Fibroblast of skin of right quadriceps (primary cell): ENCODE data around the gene PRR3.

Experiments
- DNase-seq: peaks from one replicate; pipeline ENCODE4 v3.0.0-alpha.2; 2013

PRR3 gene

DNA sequence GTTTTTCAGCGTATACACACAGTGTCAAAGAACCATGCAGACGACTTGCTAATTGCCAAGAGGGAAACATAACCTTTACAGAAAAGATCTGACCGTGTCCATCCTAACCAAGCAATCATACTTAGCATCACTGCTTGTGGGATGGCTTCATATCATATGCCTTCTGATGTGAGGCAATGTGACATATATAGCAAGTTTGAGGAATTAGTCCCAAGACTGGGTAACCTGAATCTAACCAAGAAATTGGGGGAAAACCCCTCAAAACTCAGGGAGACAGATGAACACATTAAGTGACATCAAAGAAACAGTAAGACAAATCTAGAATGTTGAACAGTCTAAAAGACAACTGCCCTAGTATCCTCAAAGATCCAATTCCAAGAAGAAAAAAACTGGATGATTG lies 19.2 kb upstream of the PRR3 start:
- no peak for DNase-seq

DNA sequence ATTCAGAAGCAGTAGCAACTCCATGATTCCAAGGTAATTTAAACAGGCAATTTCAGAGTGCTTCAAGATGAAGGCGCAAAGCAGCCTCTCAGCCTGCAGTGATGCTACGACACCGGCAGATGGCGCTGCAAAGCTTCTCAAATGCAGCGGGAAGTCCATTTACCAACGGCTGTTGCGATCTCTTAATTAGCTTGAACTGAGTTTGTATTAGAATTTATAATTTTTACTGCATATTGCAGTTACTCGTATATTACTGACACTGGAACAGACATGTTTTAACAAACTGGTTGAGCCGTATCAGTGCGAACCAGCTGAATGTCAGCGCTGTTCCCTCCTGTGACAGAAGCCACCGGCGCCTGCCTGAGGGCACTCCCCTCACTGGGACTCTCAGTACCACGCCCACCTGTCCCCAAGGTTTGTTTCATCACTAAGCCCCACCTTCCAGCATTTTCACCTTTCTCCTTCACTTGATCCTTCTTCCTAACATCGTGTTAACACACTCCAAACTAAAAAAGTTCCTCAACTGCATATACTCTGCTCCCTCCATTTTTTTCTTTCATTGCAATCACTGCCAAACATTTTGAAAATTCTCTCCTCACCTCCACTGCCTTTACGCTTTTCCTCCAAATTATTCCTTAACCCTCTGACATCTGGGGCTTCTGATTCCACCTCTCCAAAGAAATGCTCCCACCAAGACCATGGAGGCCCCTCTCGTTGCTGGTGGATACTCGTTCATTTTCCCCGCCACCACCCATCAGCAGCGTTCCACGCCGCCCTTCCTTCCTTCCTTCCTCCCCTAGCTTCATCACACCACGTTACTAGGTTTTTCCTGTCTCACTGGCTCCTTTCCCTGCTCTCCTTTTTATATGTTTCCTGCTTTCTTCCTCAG lies 15.3 kb upstream of the PRR3 start:
- peak; percentile 74 for DNase-seq

DNA sequence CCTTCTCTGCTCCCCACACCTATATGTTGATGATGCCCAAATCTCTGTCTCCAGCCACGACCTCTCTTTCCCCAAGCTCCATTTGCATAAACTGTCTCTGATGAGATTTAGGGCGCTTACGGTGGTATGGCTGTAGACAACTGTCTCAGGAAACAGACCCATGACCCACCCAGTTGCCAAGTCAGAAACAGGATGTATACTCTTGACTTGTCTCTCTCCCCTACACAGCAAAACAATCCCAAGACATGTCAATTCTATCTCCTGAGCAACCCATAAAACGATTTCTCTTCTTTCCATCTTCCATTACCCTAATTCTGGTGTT lies 14.7 kb upstream of the PRR3 start:
- DNase-seq = no peak

DNA sequence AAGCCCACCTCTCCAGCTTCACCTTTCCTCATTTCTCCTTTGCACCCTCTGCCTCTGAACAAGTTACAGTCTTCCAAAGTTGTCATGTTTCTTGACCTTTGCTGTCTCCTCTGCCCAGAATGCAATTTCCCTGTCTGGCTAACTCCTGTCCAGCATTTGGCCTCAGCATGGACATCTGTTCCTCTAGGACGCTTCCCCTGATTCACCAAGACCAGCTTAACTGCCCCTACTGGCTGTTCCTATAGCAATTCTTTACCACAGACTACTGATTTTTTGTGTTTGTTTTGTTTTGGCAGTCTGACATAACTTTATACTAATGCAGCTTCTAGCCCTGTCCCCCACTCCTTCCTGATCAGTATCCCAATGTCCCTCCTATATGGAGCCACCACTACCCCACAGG lies 14.2 kb upstream of the PRR3 start:
- no peak for DNase-seq

DNA sequence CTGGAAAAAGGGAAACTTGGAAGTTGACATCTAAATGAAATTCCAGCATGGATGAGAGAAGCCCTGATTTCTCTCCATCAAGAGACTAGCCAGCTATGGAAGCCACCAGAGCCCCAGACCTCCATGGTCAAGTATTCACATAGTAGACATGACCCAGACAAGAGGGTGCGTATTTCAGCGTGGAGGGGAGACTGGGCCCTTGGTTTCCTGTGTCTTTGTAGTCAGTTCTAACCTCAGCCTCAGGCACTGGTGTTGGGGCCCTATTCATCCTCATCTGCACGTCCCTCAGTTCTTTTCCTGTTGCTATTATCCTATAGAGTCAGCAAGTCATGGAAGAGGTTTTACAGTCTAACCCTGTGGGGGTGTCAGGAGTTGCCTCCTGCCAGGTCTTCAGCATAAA lies 13.3 kb upstream of the PRR3 start:
- no peak for DNase-seq

DNA sequence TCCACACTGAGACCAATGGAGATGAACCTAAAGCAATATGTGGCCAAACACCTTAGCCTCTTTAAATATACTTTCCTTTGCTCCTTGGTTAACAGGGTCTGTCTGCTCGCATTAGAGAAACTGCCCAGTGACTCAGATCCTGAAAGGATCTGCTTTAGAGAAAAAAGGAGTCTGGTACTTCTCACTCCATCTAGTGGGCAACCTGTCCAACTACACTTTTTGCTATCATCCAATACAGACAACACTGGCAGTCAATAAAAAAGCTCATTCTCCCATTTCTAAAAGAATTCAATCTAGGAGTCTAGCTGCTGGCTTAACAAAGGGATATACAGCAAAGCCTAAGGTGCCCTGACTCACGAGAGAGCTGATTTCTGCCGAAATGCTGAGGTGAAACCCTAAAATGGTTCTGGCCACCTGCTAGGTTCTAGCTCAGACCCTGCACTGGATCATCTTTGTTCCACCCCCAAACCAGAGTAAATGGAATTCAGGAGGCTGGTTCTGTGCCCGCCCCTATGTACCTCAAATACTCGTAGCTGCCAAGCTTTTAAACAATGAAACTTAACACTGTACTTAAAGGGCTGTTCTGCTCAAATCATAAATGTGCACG lies 12.3 kb upstream of the PRR3 start:
- peak; percentile 68 for DNase-seq

DNA sequence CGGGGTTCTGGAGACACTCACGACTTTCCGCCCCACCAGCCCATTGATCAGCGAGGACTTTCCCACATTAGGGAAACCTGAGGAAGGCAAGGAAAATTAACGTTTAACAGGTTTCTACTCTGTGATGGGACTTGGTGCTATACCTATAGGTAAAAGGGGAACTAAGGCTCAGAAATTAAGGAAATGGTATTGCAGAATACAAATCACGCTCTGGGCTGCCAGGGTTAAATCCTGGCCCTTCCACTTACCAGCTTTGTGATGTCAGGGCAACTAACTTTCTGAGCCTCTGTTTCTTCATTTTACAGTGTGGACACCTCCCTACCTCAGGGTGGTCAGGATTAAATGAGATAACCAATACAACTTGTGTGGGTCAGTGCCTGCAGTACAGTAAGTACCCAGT lies 9.6 kb upstream of the PRR3 start:
- no peak for DNase-seq

DNA sequence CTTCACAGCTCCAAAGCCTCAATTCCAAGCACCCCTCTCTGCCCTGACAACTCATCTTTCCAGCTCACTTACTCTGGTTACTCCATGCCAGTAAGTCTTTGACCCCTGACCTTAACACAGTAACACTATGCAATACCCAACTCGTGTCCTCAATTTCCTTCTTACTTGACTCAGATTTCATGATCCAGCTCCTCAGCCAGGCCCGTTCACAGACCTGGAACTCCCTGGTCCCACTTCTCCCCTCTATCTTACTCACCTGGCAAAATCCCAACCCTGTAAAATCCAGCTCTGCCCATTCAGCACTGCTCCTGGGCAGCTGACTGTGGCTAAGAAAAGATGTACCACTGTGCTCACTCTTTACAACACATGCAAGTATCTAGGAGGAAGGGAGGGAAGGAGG lies 8.7 kb upstream of the PRR3 start:
- peak; percentile 11 for DNase-seq

DNA sequence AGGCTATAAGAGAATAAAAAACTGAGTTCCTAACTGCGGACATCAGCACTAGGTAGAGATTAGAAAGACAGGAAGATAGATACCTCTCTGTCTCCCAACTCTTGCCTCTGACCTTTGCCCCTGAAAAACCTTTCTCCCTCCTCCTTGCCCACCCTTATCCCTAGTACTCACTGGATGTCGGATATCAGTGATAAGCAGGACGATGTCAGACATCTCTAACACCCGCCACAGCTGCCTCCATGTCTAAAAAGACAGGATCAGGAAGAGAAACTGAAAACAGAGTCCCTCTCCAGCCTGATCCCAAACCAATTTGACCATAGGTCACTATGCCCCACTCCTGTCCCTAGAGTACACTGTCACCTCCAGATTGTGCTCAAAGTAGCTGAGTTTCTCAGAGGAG lies 2.7 kb upstream of the PRR3 start:
- no peak for DNase-seq

DNA sequence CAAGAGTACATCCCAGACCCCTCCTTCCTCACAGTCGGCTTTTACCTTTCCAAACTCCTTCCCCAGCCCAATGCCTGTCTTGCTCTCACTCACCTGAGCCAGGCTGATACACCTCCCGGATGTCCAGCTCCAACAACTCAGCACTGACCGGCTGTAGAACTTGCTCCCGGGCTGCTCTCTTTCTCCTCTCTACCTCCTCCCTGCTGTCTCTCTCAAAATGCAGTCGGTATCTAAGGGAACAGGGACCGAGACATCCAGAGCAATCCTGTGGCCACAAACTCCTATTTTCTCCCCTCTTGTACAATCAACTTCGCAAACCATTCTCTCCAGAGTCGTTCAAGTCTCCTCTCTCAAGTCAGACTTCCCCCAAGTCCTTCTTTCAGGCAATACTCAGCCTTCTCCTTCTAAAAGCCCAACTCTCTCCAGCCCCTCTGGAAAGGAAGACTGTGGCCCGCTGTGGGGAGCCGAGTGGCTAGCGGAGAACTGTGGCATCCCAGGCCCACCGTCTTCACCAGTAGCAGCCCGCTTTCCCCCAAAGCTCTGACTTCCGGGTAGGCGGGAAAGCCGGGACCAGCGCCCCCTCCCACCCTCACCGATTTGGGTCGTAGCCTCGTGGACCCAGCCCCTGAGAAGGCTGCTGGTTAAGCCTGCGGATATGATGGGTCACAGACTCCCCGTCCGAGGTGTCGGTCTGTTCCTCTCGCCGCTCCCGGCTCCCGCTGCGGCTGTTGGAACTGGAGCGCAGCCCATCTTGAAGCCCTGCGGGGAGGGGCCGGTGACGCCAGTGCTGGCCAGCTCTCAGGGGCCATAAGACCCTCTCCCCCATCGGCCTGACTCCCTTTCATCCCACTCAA lies 1.9 kb upstream of the PRR3 start:
- peak; percentile 9 for DNase-seq

DNA sequence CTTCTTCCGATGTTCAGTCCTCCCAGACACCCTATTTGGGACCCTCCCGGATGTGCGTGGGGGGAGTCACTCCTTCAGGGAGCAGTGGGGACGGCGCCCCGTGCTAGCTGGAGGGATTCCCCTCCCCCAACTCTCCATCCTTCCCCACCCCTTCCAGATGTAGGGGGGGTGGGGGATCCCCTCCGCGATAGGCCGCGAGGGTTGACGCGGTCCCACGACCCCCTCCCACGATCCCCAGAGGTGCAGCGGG lies 1.4 kb upstream of the PRR3 start:
- no peak for DNase-seq

DNA sequence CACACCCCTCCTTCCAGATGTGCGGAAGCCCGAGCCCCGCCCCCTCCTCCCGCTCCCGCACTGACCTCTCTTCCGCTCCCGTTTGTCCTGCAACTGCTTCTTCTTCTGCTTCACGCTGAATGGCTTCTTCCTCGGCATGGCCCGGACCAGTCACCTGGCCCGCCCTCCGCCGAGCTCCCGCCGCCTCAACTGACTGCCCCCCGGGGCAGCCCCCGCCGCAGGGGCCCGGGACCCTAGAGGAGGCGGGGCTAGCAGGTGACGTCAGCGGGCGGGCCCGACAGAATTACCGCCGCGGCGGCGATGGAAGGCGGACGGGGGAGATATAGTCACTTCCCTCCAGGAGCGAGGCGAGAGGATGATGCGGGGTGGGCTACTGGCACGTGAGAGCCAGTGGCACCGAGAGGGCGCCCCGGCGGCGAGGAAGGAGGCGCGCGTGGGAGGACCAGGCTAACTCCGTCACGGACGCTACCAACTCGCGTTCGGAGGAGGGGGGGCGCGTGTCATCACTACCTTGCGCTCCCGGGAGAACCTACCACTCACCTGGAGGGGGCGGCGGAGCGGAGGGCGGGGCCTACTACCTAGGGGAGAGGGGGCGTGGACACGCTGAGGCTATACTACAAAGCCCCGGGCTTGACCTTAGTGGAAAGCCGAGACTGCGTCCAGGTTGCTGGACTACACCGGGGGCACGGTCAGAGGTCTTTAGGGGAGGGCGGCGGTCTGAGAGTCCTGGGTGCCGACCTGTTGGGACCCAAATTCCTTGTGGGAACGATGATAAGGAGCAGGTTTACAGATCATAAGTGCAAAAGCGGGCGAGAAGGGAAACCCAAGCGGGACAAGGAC lies 809 bp upstream of the PRR3 start, which contains the start of gene GNL1:
Gene GNL1 (minus strand): TSS at position 424 of the 840 bp plus-strand sequence. CDS start 286 bp downstream, at position 138.
- peak; percentile 87 for DNase-seq

DNA sequence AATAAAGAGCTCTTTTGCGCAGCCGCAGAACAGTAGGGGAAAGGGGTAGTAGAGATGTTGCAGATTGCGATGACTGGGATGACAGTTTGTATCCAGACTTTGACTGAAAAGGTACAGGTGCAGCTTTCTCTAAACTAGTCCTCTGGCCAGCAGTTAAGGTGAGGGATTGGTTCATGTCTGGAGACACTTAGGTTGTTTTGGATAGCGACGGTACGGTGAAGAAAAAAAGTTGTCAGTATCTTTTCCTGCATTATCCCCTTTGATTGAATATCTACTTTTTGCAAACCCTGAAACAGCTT lies 537 bp downstream of the PRR3 start:
- DNase-seq = no peak

DNA sequence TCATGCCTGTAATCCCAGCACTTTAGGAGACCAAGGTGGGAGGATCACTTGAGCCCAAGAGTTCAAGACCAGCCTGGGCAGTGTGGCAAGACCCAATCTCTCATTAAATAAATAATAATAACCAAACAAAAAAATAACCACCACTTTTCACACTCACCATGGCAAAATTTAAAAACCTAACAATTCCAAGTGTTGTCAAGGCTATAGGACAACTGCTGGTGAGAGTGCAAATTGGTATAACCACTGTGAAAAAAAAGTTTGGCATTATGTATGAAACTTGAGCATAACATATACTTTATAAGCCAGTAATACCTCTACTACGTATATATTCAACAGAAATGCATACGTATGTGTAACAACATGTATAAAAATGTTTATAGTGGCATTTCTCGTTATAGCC lies 3.8 kb downstream of the PRR3 start:
- no peak for DNase-seq

DNA sequence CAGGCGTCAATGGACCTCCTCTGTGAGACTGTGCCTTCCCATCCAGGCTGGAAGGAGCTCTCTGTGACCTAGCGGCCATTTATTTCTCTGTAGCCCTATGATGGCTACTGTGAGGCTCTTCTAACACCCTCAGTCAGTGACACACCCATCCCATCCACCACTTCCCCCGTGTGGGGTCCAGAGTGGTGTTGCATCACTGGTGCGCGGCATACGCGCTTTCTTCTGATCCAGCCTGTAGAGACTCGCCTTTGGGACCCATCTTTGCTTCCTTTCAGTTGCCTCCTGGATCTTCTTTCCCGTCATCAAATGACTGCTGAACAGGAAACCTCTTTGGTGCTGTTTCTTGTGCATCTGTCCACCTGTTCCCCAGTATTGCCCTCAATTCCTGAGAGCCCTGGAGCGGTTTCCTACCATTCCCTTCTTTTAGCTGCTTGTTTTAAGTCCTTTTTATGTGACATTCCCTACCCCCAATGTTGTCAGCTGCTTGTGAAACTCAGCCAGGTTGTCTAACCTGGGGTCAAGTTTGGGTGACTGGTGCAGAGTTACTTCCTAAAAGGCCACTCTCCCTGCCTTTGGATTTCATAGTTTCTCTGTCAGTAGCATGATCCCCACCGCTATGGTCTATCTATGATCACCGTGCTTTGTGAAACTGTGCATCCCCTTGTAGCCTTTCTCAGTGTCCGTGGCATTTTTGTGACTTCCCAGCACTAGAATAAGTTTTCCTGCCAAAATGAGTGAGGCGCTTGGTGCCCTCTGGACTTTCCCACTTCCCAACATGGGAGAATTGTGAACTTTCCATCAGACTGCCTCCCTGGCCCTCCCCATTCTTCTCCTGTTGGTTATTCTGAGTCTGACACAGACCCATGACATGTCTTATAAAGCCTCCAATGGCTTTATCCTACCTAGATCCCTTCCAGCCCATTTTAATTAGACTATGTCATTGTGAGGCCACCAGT lies 5.7 kb downstream of the PRR3 start:
- DNase-seq = no peak

DNA sequence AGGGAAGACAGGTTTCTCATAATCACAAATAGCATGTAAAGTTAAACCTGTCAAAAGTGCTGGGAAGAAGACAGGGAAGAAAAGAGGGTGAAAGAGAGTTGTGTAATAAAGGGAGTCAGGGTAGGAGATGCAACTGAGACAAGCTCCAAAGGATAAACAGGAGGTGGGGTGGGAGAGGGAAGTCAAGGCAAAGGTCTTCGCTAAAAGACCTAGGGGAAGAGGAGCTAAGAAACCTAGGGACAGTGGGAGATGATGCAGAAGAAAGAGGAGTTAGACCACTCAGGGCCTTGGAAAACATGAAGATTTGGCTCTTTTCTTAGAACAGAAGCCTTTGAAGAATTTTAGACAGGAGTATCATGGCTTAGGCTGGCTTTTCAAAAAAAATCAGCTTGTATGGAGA lies 7.0 kb downstream of the PRR3 start:
- no peak for DNase-seq

DNA sequence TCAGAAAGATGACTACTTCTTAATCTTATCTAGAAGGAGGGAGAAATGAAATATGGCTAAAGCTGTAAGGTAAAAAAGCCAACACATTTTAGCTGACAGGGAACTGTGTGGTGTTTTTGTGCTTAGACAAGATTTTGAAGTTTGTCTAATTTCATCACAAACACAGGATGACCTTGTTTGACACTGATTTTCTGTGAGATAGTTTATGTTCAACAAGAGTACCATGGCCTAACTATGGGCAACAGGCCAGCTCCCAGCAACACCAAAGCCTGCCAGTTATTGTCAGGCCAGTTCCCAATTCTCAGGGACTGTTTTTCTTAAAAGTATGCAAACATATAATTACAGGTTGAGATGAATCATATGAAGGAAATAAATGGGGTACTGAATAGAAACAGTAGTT lies 8.7 kb downstream of the PRR3 start:
- no peak for DNase-seq

DNA sequence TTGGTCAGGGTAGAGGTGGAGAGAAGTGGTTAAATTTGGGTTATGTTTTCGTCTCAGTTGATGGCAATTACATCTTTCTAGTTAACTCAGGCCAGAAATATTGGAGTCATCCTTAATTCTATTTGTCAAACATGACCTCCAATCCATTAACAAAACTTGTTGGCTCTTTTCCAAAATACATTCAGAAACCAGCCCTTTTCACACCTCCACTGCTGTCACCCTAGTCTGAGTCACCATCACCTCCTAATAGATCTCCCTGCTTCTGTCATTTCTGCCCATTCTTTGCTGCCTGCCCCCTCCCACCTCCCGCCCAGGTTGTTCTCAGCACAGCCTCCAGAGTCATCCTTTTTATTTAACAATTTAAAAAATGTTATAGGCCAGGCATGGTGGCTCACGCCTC lies 11.2 kb downstream of the PRR3 start:
- DNase-seq = no peak

DNA sequence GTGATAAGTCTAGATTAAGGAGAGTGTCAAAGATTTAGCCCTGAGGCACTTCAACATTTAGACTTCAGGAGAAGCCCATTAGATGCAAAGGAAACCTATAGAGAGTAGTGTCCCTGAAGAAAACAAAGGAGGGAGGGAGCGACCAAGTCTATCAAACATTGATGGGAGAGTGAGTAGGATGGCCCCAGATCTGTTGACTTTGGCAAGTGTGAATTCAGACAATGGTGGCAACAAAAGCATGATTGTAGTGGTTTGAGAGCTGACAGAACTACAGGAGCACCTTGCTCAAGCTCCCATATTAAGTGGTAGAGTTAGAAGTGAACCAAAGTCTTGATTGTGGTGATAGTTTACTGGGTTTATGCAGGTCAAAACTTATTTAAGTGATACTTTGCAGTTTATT lies 13.2 kb downstream of the PRR3 start:
- DNase-seq = no peak

DNA sequence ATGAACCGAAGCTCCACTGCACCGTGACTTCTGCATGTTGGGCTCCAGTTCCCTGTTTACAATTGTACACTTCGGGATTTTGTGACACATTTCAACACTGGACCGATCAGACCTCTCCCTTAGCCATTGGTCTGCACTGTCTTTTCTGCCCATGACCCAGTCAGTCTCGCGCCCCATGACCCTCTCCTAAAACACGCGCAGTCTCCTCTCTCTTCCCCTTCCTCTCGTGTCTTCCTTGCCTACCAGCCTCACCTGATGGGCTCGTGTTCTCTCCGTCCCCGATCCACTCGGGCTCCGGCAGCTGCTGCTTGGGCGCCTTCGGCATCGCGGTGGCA lies 13.6 kb downstream of the PRR3 start:
- DNase-seq = no peak

DNA sequence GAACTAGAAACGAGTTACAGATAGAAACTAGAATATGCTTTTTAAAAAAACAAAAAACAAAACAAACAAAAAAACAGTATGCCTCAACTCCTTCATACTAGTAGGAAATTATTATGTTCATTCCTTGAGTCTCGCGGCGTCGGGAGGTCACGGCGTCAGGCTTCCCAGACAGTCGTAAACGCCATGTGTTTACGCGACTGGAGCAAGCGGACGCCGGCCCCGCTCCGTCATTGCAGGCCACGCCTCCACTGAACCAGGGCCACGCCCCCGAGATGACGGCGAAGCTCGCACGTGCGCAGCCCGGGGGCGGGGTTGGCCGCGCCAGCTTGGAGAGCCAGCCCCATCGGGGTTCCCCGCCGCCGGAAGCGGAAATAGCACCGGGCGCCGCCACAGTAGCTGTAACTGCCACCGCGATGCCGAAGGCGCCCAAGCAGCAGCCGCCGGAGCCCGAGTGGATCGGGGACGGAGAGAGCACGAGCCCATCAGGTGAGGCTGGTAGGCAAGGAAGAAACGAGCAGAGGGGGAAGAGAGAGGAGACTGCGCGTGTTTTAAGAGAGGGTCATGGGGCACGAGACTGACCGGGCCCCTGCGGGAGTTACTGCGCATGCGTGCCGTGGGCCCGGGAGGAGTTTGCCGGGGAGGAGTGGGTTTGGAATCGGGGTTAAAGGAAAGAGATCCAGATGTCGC lies 14.1 kb downstream of the PRR3 start, which contains the start of gene ABCF1:
Gene ABCF1 (plus strand): TSS at position 368 of the 687 bp plus-strand sequence. CDS start 46 bp downstream, at position 414.
- peak; percentile 96 for DNase-seq

DNA sequence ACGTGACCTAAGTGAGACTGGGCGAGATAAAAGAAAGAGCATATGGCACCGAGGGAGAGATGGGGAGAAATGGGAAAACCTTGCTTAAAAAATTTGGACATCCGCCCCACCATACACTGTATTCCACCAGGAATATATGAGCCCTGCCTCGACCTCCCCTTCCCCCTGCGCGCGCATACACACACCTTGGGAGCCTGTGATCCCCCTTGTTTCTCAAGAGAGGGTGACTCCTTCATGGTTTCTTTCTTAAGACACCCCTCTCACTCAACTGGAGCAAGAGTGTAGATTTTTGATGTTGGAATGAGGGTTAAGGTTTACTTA lies 14.6 kb downstream of the PRR3 start:
- no peak for DNase-seq
